22Rv1 (cell line): ENCODE measurements around the gene DESI1.

Experiments
- H3K27ac ChIP-seq: fragments of 450-650 bp; 2 replicates; pipeline ENCODE4 v1.5.1; 2017
- CTCF ChIP-seq: fragments of 450-650 bp; IDR thresholded peaks from 2 replicates; pipeline ENCODE4 v1.5.1; 2017; ENCODE audit warnings: mild to moderate bottlenecking
- ZFX ChIP-seq: fragments of 450-650 bp; IDR thresholded peaks from 2 replicates; pipeline ENCODE4 v1.6.1; 2017; ENCODE audit warnings: antibody characterized with exemption, borderline replicate concordance

DESI1 gene

GRCh38 chr22:41571786-41572185, 49.1 kb downstream of the DESI1 start:
- no peak overlapping the region for H3K27ac ChIP-seq
- TF ChIP-seq CTCF (no peak), ZFX (no peak)

- H3K27ac ChIP-seq, result no peak overlapping the region
- TF ChIP-seq ZFX (no peak), CTCF (no peak)
Observed at GRCh38 chr22:41570221-41570620, 50.6 kb downstream of the DESI1 start.

GRCh38 chr22:41568811-41569210, 52.0 kb downstream of the DESI1 start:
- TF ChIP-seq ZFX (no peak), CTCF (no peak)
- no peak overlapping the region for H3K27ac ChIP-seq

GRCh38 chr22:41567512-41567768, 53.4 kb downstream of the DESI1 start:
- TF ChIP-seq CTCF (no peak), ZFX (no peak)
- H3K27ac ChIP-seq, result no peak overlapping the region

GRCh38 chr22:41565403-41566054, 55.3 kb downstream of the DESI1 start:
- no peak overlapping the region for H3K27ac ChIP-seq
- no peak for TF ChIP-seq CTCF
- TF ChIP-seq ZFX, result no peak

GRCh38 chr22:41564563-41564962, 56.3 kb downstream of the DESI1 start:
- TF ChIP-seq ZFX, result no peak
- TF ChIP-seq CTCF, result no peak
- no peak overlapping the region for H3K27ac ChIP-seq

- no peak for TF ChIP-seq ZFX
- no peak for TF ChIP-seq CTCF
- H3K27ac ChIP-seq, result no peak overlapping the region
Observed at GRCh38 chr22:41563051-41563711, 57.7 kb downstream of the DESI1 start.
